H1 (cell line): Measurements from ENCODE around the gene CTXN1. TPM values are rescaled to one million over a fixed set of nuclear protein-coding genes. Genes with fewer than 3 reads are reported as not detected.

Experiments
- BCL11A ChIP-seq, 2 experiments: IDR thresholded peaks; one replicate each; pipeline ENCODE4 v1.6.1; 2011; ENCODE audit warnings: low read depth in 2 of 2, low read length in 2 of 2, mild to moderate bottlenecking in 2 of 2
- KDM5A ChIP-seq: fragments of 200-600 bp; IDR thresholded peaks from 2 replicates; pipeline ENCODE4 v1.7.1; 2012; ENCODE audit warnings: mild to moderate bottlenecking, low read length, inconsistent platforms, mixed read lengths
- POLR2A ChIP-seq, 2 experiments: IDR thresholded peaks; 1 replicate in 1 of 2; 2 replicates in 1 of 2; pipeline ENCODE4 v1.6.1; 2011; ENCODE audit warnings: low read depth in 2 of 2, low read length in 2 of 2, mild to moderate bottlenecking in 2 of 2; ENCODE audit errors: control extremely low read depth in 1 of 2
- polyA plus RNA-seq, 7 experiments: library from polyadenylated mRNA; depleted of rRNA in 3 of 7; stranded (reverse) in 5 of 7; unstranded in 2 of 7; fragments of >200 nt in 5 of 7; fragments of 200-250 nt in 2 of 7; gene quantifications; 1 replicate in 5 of 7; 2 replicates in 1 of 7; 4 replicates in 1 of 7; pipeline versions ENCODE4 v1.2.1 to v1.2.3, GENCODE V29; 2011 to 2013; ENCODE audit warnings: missing spikeins in 2 of 7, mixed read lengths in 2 of 7
- total RNA-seq: library from RNA; stranded (reverse); fragmentation: NEBNext Ultra II Directional; extraction: Animal tissue kit (Norgen Biotek cat#: 25700); gene quantifications from 2 replicates; pipeline ENCODE4 v1.2.1, GENCODE V29; 2021

Gene CTXN1
- total and polyA plus RNA-seq, 2 of the 8 experiments (the other 6 are each of a cell fraction or from before 2014, with no cell fraction given): 16.4 to 58.0 TPM

GRCh38 chr19:7874897-7875273 is 51.0 kb downstream of the CTXN1 start (continued):
- TF ChIP-seq BCL11A (IDR thresholded peaks at IDR 0.05; ENCODE audit: low read depth in 2 of 2, low read length in 2 of 2) (no peak), POLR2A (IDR thresholded peaks at IDR 0.05; ENCODE audit: control extremely low read depth in 1 of 2, low read depth in 2 of 2, low read length in 2 of 2) (no peak), KDM5A (no peak)

Other genes with a start within 250 kb of the CTXN1 start
- not detected in 2 replicates for gene MCEMP1, start 249.0 kb downstream of the CTXN1 start, total RNA-seq
- gene MCEMP1, start 249.0 kb downstream of the CTXN1 start, polyA plus RNA-seq (2011; rRNA removed): 0.13 TPM in 1 of 2 replicates, not detected in the other
- 99.7 and 109 TPM in 2 replicates for gene TRAPPC5, start 245.3 kb downstream of the CTXN1 start, total RNA-seq
- 120 TPM in 2 replicates for gene TRAPPC5, start 245.3 kb downstream of the CTXN1 start, polyA plus RNA-seq (2011; rRNA removed)
- 0.29 TPM in 1 of 2 replicates, not detected in the other for gene FCER2, start 224.0 kb downstream of the CTXN1 start, total RNA-seq
- 0.67 TPM in 2 replicates for gene FCER2, start 224.0 kb downstream of the CTXN1 start, polyA plus RNA-seq (2011; rRNA removed)
- 0.35 and 1.0 TPM in 2 replicates for gene CLEC4G, start 194.0 kb downstream of the CTXN1 start, total RNA-seq
- gene CLEC4G, start 194.0 kb downstream of the CTXN1 start, polyA plus RNA-seq (2011; rRNA removed): 2.9 and 3.2 TPM in 2 replicates
- 0.22 TPM in 1 of 2 replicates, not detected in the other for gene CD209, start 178.6 kb downstream of the CTXN1 start, total RNA-seq
- gene CD209, start 178.6 kb downstream of the CTXN1 start, polyA plus RNA-seq (2011; rRNA removed): 0.03 and 0.05 TPM in 2 replicates
- not detected in 2 replicates for gene CLEC4M, start 162.9 kb downstream of the CTXN1 start, total RNA-seq
- gene CLEC4M, start 162.9 kb downstream of the CTXN1 start, polyA plus RNA-seq (2011; rRNA removed): not detected in 2 replicates
- 10.4 and 11.0 TPM in 2 replicates for gene EVI5L, start 95.9 kb downstream of the CTXN1 start, total RNA-seq
- 7.2 and 13.1 TPM in 2 replicates for gene EVI5L, start 95.9 kb downstream of the CTXN1 start, polyA plus RNA-seq (2011; rRNA removed)
- gene PRR36, start 51.7 kb downstream of the CTXN1 start, total RNA-seq: 23.9 and 25.3 TPM in 2 replicates
- 1.6 and 3.4 TPM in 2 replicates for gene PRR36, start 51.7 kb downstream of the CTXN1 start, polyA plus RNA-seq (2011; rRNA removed)
- 2.9 and 3.4 TPM in 2 replicates for gene LRRC8E, start 37.6 kb downstream of the CTXN1 start, total RNA-seq
- gene LRRC8E, start 37.6 kb downstream of the CTXN1 start, polyA plus RNA-seq (2011; rRNA removed): 2.7 and 2.8 TPM in 2 replicates
- 38.3 and 41.5 TPM in 2 replicates for gene MAP2K7, start 22.3 kb downstream of the CTXN1 start, total RNA-seq
- 8.9 and 16.6 TPM in 2 replicates for gene MAP2K7, start 22.3 kb downstream of the CTXN1 start, polyA plus RNA-seq (2011; rRNA removed)
- 3.7 and 4.3 TPM in 2 replicates for gene TGFBR3L, start 11.3 kb downstream of the CTXN1 start, total RNA-seq
- 3.1 and 8.9 TPM in 2 replicates for gene TGFBR3L, start 11.3 kb downstream of the CTXN1 start, polyA plus RNA-seq (2011; rRNA removed)
- 20.3 and 22.9 TPM in 2 replicates for gene SNAPC2, start 5.8 kb downstream of the CTXN1 start, total RNA-seq
- gene SNAPC2, start 5.8 kb downstream of the CTXN1 start, polyA plus RNA-seq (2011; rRNA removed): 18.2 and 29.0 TPM in 2 replicates
- 123 and 131 TPM in 2 replicates for gene TIMM44, start 17.5 kb upstream of the CTXN1 start, total RNA-seq
- 150 and 182 TPM in 2 replicates for gene TIMM44, start 17.5 kb upstream of the CTXN1 start, polyA plus RNA-seq (2011; rRNA removed)
- gene ELAVL1, start 79.5 kb upstream of the CTXN1 start, total RNA-seq: 163 and 167 TPM in 2 replicates
- 56.7 and 65.2 TPM in 2 replicates for gene ELAVL1, start 79.5 kb upstream of the CTXN1 start, polyA plus RNA-seq (2011; rRNA removed)
- gene CCL25, start 126.6 kb upstream of the CTXN1 start, total RNA-seq: not detected in 2 replicates
- gene CCL25, start 126.6 kb upstream of the CTXN1 start, polyA plus RNA-seq (2011; rRNA removed): 0.46 and 0.59 TPM in 2 replicates
- gene FBN3, start 223.5 kb upstream of the CTXN1 start, total RNA-seq: 38.7 and 39.0 TPM in 2 replicates
- 37.1 and 64.1 TPM in 2 replicates for gene FBN3, start 223.5 kb upstream of the CTXN1 start, polyA plus RNA-seq (2011; rRNA removed)